HepG2 (cell line): Measurements from ENCODE around the gene NRSN2. TPM values are rescaled to one million over a fixed set of nuclear protein-coding genes. Genes with fewer than 3 reads are reported as not detected.

Experiments used
- FOXA1 ChIP-seq, 2 experiments: fragments of 450-650 bp in 1 of 2; sonication (generic) in 1 of 2; formaldehyde crosslinking in 1 of 2; IDR thresholded peaks; 2 replicates each; pipeline versions ENCODE4 v1.4.0 to v1.6.1; 2016 to 2020; ENCODE audit warnings: missing genetic modification reagents in 1 of 2
- FUBP1 ChIP-seq: sonication (generic); formaldehyde crosslinking; IDR thresholded peaks from 2 replicates; pipeline ENCODE4 v1.5.1; 2020; ENCODE audit warnings: missing genetic modification reagents, mild to moderate bottlenecking, borderline replicate concordance
- GATA4 ChIP-seq: sonication (generic); IDR thresholded peaks from 2 replicates; pipeline ENCODE4 v1.6.1; 2016; ENCODE audit warnings: antibody characterized with exemption, low read depth, borderline replicate concordance
- JUNB ChIP-seq: sonication (generic); formaldehyde crosslinking; IDR thresholded peaks from 2 replicates; pipeline ENCODE4 v1.8.0; 2022; ENCODE audit warnings: missing genetic modification reagents, mild to moderate bottlenecking, borderline replicate concordance
- KDM4B ChIP-seq: sonication (generic); formaldehyde crosslinking; IDR thresholded peaks from 2 replicates; pipeline ENCODE4 v1.4.0; 2020; ENCODE audit warnings: missing genetic modification reagents
- MYC ChIP-seq: sonication (generic); formaldehyde crosslinking; IDR thresholded peaks from 2 replicates; pipeline ENCODE4 v1.9.0; 2021; ENCODE audit warnings: missing genetic modification reagents, borderline replicate concordance
- NFKBIZ ChIP-seq: IDR thresholded peaks from 2 replicates; pipeline ENCODE4 v1.6.1; 2018; ENCODE audit warnings: missing genetic modification reagents, missing compliant biosample characterization
- POLR2AphosphoS5 ChIP-seq: IDR thresholded peaks from 2 replicates; pipeline ENCODE4 v1.6.1; 2012; ENCODE audit warnings: low read depth, low read length
- SRSF9 ChIP-seq: fragments of 200-400 bp; formaldehyde crosslinking; IDR thresholded peaks from 2 replicates; pipeline ENCODE4 v1.6.1; 2018; ENCODE audit warnings: borderline replicate concordance, mild to moderate bottlenecking, low read depth, low read length; ENCODE audit not compliant: insufficient read depth, poor library complexity, severe bottlenecking
- TFAP4 ChIP-seq: sonication (generic); IDR thresholded peaks from 2 replicates; pipeline ENCODE4 v1.6.1; 2016; ENCODE audit warnings: low read depth, borderline replicate concordance
- ZNF230 ChIP-seq: sonication (generic); formaldehyde crosslinking; IDR thresholded peaks from 2 replicates; pipeline ENCODE4 v1.4.0; 2020; ENCODE audit warnings: mild to moderate bottlenecking, missing genetic modification reagents
- ZNF547 ChIP-seq: sonication (generic); formaldehyde crosslinking; IDR thresholded peaks from 2 replicates; pipeline ENCODE4 v1.5.1; 2020; ENCODE audit warnings: mild to moderate bottlenecking, missing genetic modification reagents
- ZNF570 ChIP-seq: sonication (generic); formaldehyde crosslinking; IDR thresholded peaks from 2 replicates; pipeline ENCODE4 v1.4.0; 2020; ENCODE audit warnings: mild to moderate bottlenecking, missing genetic modification reagents, borderline replicate concordance
- ZNF687 ChIP-seq: sonication (generic); formaldehyde crosslinking; IDR thresholded peaks from 2 replicates; pipeline ENCODE4 v1.5.1; 2020; ENCODE audit warnings: mild to moderate bottlenecking, missing genetic modification reagents, moderate library complexity
- ZNF780A ChIP-seq: sonication (generic); formaldehyde crosslinking; IDR thresholded peaks from 2 replicates; pipeline ENCODE4 v1.8.0; 2022; ENCODE audit warnings: mild to moderate bottlenecking, missing genetic modification reagents, moderate library complexity
- polyA plus RNA-seq, 8 experiments: library from polyadenylated mRNA; depleted of rRNA in 3 of 8; stranded (reverse) in 7 of 8; unstranded in 1 of 8; fragments of >200 nt; fragmentation: Illumina TruSeq in 4 of 8; extraction: Trizol in 4 of 8; gene quantifications; 2 replicates each; pipeline versions ENCODE4 v1.2.1 to v1.2.3, GENCODE V29; 2011 to 2016; ENCODE audit warnings: low read depth in 4 of 8, missing spikeins in 1 of 8, mixed read lengths in 1 of 8; ENCODE audit not compliant: insufficient read depth in 1 of 8
- total RNA-seq, 5 experiments: library from RNA; depleted of rRNA; stranded (reverse); fragments of >200 nt; fragmentation: Illumina TruSeq; extraction: Trizol; gene quantifications; 2 replicates each; pipeline ENCODE4 v1.2.3, GENCODE V29; 2016; ENCODE audit warnings: low read depth in 1 of 5
- TF ChIP-seq, protein P1 (sequence below): sonication (generic); formaldehyde crosslinking; IDR thresholded peaks from 2 replicates; pipeline ENCODE4 v1.4.0; 2020; ENCODE audit warnings: mild to moderate bottlenecking, missing genetic modification reagents
- TF ChIP-seq, protein P2 (sequence below): sonication (generic); formaldehyde crosslinking; IDR thresholded peaks from 2 replicates; pipeline ENCODE4 v1.4.0; 2020; ENCODE audit warnings: missing genetic modification reagents, borderline replicate concordance

Gene NRSN2
- total and polyA plus RNA-seq, 2 of the 13 experiments (the other 11 are each of a cell fraction or from before 2014, with no cell fraction given) = 32.3 to 49.4 TPM

- TF ChIP-seq MYC (CRISPR knock-in tag) = peak; percentile 63; the same call in 1 of the 2 replicates
- no peak for TF ChIP-seq SRSF9
- no peak for TF ChIP-seq ZNF780A (CRISPR knock-in tag)
- no peak for TF ChIP-seq GATA4
- TF ChIP-seq ZNF230 (CRISPR knock-in tag) = no peak
- no peak for TF ChIP-seq ZNF570
- no peak for TF ChIP-seq JUNB (CRISPR knock-in tag)
- TF ChIP-seq, protein P1, sequence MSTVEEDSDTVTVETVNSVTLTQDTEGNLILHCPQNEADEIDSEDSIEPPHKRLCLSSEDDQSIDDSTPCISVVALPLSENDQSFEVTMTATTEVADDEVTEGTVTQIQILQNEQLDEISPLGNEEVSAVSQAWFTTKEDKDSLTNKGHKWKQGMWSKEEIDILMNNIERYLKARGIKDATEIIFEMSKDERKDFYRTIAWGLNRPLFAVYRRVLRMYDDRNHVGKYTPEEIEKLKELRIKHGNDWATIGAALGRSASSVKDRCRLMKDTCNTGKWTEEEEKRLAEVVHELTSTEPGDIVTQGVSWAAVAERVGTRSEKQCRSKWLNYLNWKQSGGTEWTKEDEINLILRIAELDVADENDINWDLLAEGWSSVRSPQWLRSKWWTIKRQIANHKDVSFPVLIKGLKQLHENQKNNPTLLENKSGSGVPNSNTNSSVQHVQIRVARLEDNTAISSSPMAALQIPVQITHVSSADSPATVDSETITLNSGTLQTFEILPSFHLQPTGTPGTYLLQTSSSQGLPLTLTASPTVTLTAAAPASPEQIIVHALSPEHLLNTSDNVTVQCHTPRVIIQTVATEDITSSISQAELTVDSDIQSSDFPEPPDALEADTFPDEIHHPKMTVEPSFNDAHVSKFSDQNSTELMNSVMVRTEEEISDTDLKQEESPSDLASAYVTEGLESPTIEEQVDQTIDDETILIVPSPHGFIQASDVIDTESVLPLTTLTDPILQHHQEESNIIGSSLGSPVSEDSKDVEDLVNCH (CRISPR knock-in tag) = no peak
- no peak for TF ChIP-seq TFAP4
- TF ChIP-seq ZNF547 (CRISPR knock-in tag) = no peak
- peak; percentile 18; the same call in 1 of the 2 replicates for TF ChIP-seq FUBP1
- TF ChIP-seq POLR2AphosphoS5 = 0 out of 2 replicates have a peak, but pooled peaks have one; percentile 27
- TF ChIP-seq ZNF687 = peak; percentile 84
- TF ChIP-seq FOXA1 (IDR thresholded peaks at IDR 0.05) = no peak
- TF ChIP-seq FOXA1 (CRISPR knock-in tag; IDR thresholded peaks at IDR 0.05) = peak; percentile 97
- TF ChIP-seq KDM4B (CRISPR knock-in tag) = no peak
- TF ChIP-seq, protein P2, sequence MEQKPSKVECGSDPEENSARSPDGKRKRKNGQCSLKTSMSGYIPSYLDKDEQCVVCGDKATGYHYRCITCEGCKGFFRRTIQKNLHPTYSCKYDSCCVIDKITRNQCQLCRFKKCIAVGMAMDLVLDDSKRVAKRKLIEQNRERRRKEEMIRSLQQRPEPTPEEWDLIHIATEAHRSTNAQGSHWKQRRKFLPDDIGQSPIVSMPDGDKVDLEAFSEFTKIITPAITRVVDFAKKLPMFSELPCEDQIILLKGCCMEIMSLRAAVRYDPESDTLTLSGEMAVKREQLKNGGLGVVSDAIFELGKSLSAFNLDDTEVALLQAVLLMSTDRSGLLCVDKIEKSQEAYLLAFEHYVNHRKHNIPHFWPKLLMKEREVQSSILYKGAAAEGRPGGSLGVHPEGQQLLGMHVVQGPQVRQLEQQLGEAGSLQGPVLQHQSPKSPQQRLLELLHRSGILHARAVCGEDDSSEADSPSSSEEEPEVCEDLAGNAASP (CRISPR knock-in tag) = no peak
- peak; percentile 62; the same call in 1 of the 2 replicates for TF ChIP-seq NFKBIZ (CRISPR knock-in tag)
These were observed 2.3 kb downstream of the NRSN2 start (continued) for GRCh38 chr20:348972-349841.
